22Rv1 (cell line): ENCODE measurements around the gene ADCK1.
"Not testable (repeated sequence)": the region's sequence is repeated elsewhere in the genome, so short reads cannot be mapped to it uniquely, and the experiment has no call there.

Experiments used
- H3K27ac ChIP-seq: fragments of 450-650 bp; 2 replicates; pipeline ENCODE4 v1.5.1; 2017
- CTCF ChIP-seq: fragments of 450-650 bp; IDR thresholded peaks from 2 replicates; pipeline ENCODE4 v1.5.1; 2017; ENCODE audit warnings: mild to moderate bottlenecking
- ZFX ChIP-seq: fragments of 450-650 bp; IDR thresholded peaks from 2 replicates; pipeline ENCODE4 v1.6.1; 2017; ENCODE audit warnings: antibody characterized with exemption, borderline replicate concordance

Gene ADCK1

GRCh38 chr14:77880056-77880455 lies 80.1 kb downstream of the ADCK1 start:
- TF ChIP-seq CTCF (no peak), ZFX (no peak)
- H3K27ac ChIP-seq = no peak overlapping the region

GRCh38 chr14:77882098-77882497 lies 82.2 kb downstream of the ADCK1 start:
- H3K27ac ChIP-seq = no peak overlapping the region
- TF ChIP-seq CTCF = no peak
- TF ChIP-seq ZFX = no peak

- TF ChIP-seq ZFX = no peak
- TF ChIP-seq CTCF = no peak
- no peak overlapping the region for H3K27ac ChIP-seq
Measured at GRCh38 chr14:77882636-77883035, 82.7 kb downstream of the ADCK1 start.

GRCh38 chr14:77883131-77883846 lies 83.4 kb downstream of the ADCK1 start:
- H3K27ac ChIP-seq = no peak overlapping the region
- TF ChIP-seq ZFX (no peak), CTCF (no peak)

GRCh38 chr14:77883847-77884238 lies 83.9 kb downstream of the ADCK1 start:
- TF ChIP-seq ZFX (no peak), CTCF (no peak)
- no peak overlapping the region for H3K27ac ChIP-seq

- TF ChIP-seq CTCF (no peak), ZFX (no peak)
- no peak overlapping the region for H3K27ac ChIP-seq
Measured at GRCh38 chr14:77885367-77885766, 85.5 kb downstream of the ADCK1 start.

GRCh38 chr14:77886010-77886409 lies 86.1 kb downstream of the ADCK1 start:
- TF ChIP-seq CTCF = no peak
- no peak for TF ChIP-seq ZFX
- no peak overlapping the region for H3K27ac ChIP-seq

- H3K27ac ChIP-seq = not testable (repeated sequence)
Measured at GRCh38 chr14:77888903-77889302, 89.0 kb downstream of the ADCK1 start.
